NCI-H345 treated with DMSO at 0.1 percent for 48 hours (cell line): Measurements from ENCODE around the gene JAG2.

Source experiments
- DNase-seq: peaks from one replicate; lab custom pipeline; 2025; ENCODE audit not compliant: unreplicated experiment; lab: John Stamatoyannopoulos, UW

The JAG2 gene

DNA sequence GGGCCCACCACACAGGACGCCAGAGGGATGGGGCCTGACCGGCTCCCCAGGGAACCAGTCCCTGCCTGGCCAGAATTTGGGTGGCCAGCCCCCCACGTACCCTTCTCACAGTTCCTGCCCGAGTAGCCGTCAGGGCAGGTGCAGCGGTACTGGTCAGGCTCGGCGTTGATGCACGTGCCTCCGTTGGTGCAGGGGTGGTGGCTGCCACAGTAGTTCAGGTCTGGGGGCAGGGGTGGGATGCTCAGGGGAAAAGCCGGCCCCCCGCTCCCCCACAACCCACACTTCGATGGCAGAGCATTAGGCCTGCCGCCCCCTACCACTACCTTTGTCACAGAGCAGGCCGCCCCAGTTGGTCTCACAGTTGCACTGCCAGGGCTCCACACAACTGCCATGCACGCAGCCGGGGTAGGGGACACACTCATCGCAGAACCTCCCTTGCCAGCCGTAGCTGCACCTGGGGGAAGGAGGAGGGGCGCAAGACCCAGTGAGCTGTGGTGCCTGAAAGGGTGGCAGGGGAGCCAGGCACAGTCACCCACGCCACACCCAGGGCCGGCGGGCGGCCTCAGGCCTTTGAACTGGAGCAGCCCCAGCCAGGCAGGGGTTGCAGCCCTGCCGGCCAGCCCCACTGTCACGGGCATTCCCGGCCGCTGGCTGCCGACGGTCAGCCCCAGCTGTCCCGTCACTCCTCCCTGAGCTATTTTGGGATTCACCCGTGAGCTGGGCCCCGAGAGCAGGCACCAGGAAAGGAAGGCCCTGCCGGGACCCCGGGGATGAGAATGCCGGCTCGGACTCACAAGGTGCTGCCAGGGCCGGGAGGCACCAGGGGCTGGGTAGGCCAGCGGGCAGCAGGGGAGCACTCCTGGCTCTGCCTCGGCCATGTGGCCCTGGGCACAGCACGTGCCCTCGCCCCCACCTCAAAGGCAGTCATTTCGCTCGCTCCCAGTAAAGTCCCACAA is 16.5 kb downstream of the JAG2 start:
- DNase-seq, result no peak

- DNase-seq, result no peak
These were observed 17.3 kb downstream of the JAG2 start for GRCh38 chr14:105151084-105151837.

DNA sequence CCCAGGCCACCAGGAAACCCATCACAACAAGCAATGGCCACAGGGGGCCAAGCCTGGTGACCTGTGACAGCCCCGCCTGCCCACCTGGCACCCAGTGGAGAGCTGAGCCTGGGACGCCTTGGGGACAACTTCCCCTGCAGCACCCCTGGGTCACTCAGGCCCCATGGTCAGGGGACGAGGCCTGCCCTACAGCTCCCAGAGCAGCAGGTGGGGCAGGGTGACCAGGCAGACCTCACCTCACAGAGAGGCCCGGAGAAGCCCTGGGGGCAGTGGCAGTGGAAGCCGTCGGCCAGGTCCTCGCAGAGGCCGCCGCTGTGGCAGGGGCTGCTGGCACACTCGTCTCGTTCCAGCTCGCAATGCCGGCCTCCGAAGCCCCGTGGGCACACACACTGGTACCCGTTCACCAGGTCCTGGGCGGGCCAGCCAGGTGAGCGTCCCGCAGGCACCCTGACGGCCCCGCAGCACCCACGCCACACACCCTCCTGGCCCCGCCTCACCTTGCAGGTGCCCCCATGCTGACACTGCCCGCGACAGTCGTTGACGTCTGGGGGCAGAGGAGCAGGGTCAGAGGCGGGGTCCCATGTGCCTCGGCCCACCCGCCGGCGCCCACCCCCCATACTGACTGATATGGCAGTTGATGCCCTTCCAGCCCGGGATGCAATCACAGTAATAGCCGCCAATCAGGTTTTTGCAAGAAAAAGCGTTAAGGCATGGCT is 18.1 kb downstream of the JAG2 start:
- DNase-seq, result no peak

DNA sequence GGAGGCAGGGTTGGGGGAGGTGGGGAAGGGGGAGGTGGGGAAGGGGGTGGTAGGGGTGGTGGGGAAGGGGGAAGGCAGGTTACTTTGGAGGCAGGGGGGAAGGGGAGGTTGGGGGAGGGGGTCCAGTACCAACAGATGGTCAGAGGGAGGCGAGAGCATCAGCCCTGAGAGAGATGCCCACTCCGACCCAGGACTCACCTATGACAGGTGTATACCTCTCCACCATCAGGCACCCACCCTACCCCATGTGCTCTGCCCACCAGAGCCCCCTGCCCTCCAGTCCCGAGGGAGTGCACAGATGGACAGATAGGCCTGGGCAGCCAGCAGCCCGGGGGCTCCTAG is 18.6 kb downstream of the JAG2 start:
- DNase-seq, result no peak

- no peak for DNase-seq
These were observed 19.3 kb downstream of the JAG2 start for GRCh38 chr14:105149146-105149781.

- no peak for DNase-seq
These were observed 19.9 kb downstream of the JAG2 start for GRCh38 chr14:105148604-105149145.

GRCh38 chr14:105147671-105148603 is 20.6 kb downstream of the JAG2 start:
- no peak for DNase-seq

DNA sequence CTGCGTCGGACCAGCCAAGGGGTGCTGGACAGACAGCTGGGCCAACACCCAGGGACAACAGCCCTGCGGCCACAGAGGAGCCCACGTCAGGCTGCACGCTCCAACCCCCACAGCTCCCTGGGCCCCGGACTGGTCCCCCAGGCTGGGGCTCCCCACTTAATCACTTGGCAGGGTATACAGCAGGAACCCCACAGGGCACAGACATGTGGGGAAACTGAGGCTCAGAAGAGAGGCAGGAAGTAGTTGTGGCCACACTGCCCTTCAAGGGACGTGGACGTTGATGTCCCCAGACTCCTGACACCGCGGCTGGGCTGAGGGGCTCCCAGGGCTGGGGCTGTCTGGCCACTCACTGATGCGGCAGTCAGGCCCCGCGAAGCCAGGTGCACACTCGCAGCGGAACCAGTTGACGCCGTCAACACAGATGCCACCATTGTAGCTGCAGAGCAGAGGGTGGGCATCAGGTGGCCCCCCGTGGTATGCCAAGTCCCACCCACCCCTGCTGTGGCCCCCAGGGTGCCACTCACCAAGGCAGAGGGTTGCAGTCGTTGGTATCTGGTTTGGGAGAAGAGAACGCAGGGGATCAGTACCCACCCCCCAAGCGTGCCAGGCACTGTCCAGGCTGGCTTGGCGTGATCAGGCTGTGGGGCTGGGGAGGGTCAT is 21.5 kb downstream of the JAG2 start:
- DNase-seq, result no peak

GRCh38 chr14:105146181-105146975 is 22.2 kb downstream of the JAG2 start:
- no peak for DNase-seq

GRCh38 chr14:105145381-105146180 is 23.0 kb downstream of the JAG2 start:
- no peak for DNase-seq

DNA sequence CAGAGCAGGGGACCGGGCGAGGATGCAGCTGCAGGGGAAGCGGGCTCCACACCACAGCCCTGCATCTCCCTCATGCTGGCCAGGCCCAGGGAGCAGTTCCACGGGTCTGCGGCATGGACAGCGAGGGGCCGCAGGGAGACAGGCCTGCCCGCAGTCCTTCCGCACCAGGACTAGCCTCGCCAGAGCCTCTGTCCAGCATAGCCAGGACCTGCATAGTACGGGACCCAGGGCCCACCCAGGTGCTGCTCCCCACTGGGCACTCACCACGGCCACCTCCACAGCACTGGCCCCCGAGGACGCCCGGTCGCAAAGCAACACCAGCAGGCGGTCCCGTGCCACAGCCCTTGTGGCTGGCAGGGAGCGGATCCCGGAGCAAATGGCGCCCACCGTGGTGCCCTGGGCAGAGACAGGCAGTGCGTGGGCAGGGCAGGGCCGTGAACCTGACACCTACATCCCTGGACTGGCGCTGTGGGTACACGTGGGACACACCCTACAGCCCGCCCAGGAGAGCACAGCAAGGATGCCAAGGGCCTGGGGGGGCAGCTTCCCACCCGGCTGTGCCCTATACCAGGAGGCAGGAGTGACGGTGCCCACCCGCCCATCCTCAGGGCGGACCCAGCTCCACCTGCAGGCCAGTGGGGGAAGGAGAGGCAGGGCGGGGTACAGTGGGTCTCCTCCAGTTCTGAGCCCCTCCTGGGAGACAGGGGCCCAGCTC is 23.8 kb downstream of the JAG2 start:
- no peak for DNase-seq

GRCh38 chr14:105144026-105144665 is 24.4 kb downstream of the JAG2 start:
- DNase-seq, result no peak

DNA sequence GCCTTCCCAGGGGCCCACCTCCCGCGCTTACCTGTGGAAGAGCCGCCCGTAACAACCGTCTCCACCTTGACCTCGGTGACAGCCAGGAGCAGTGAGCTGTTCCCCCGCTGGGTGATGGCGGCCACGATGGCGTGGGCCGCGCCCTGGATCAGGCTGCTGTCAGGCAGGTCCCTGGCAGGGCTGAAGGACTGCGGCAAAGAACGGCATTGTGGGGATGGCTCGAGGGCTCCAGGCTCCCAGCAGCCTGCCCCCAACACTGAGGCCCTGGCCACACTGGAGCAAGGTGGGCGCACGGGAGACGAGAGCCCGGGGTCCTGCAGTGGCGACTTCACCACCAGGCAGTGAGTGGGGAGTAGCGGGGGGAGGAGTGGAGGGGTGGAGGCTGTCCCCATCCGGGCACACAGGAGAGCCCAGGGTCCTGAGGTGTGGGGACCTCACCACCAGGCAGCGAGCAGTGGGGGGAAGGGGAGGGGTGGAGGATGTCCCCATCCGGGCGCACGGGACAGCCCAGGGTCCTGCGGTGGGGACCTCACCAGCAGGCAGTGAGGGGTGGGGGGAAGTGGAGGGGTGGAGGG is 25.0 kb downstream of the JAG2 start:
- DNase-seq, result no peak

DNA sequence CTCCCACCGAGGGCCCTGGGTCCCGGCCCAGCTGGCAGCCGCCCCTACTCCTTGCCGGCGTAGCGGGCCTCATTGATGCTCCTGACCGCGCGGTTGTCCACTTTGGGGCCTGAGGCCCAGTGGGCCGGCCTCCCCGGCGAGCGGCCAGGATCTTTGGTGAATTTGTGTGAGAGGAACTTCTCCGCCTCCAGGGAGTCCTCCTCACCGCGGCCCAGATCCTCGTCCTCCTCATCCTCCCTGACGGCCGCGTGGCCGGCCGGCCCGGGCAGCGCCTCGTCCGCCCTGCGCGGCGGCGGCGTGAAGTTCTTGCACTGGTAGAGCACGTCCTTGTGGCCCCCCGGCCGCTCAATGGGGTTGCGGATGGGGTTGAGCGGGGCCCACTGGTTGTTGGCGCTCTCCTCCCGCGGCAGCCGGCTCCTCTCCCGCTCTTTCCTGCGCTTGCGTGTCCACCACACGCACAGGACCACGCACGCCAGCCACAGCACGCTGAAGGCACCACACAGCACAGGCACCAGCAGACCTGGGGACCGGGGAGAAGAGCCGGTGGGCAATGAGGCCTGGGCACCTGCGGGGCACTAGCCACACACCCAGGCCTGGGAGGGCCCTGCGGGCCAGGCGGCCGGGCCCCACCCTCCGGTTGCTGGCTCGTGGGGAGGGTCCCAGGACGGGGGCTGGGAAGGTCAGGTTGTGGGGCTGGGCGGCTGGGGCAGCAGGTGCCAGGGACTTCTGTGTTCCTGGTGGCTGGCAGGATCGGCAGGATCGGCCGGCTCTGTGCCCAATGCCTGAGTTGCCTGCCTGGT is 25.7 kb downstream of the JAG2 start:
- no peak for DNase-seq
